ENCODE results near the gene SUSD6. TPM values are rescaled to one million over a fixed set of nuclear protein-coding genes. Genes with fewer than 3 reads are reported as not detected.

Gene SUSD6
- total and polyA plus RNA-seq, 9 of the 15 experiments (the other 6 are each of a cell fraction or from before 2014, with no cell fraction given), result 2.9 to 20.7 (median 5.6) TPM

GRCh38 chr14:69711065-69711464 is 99.7 kb downstream of the SUSD6 start:
- no peak overlapping the region for H2AFZ ChIP-seq (ENCODE audit: low read depth, low read length)
- H3K9me3 ChIP-seq (replicated peaks; ENCODE audit: control insufficient read depth, insufficient read depth, low read depth, low read length), result no peaks in the 10 kb centered on the region
- no peaks in the 10 kb centered on the region for H3K27me3 ChIP-seq (ENCODE audit: control insufficient read depth in 2 of 2, insufficient read depth in 2 of 2, low read length in 2 of 2)
- no peak overlapping the region for H3K4me3 ChIP-seq
- POLR2A ChIA-PET, result interaction anchor here (0.6 to 1.4 kb wide), 3 partner anchors 56 to 171 kb away, joined by 3 to 4 read pairs (median 3); no protein-coding TSS in a partner anchor
- peaks cover 73% of the 10 kb centered on the region for H3K36me3 ChIP-seq (ENCODE audit: control insufficient read depth, insufficient read depth, low read length)
- no TSS peak for BruUV-seq (replicated peaks)
- WGBS (ENCODE audit: insufficient coverage, low coverage, missing lambda C conversion rate), result 91% methylated on average over 3 of the region's 4 CpGs
- H3K27ac ChIP-seq (ENCODE audit: extremely low read depth, low read depth, low read length), result no peak overlapping the region
- H3K79me2 ChIP-seq (ENCODE audit: control insufficient read depth, insufficient read depth, low read length), result no peaks in the 10 kb centered on the region
- no peaks in the 10 kb centered on the region for H3K9me1 ChIP-seq (ENCODE audit: control insufficient read depth, insufficient read depth, low read length)
- FAIRE-seq (no peak), DNase-seq (ENCODE audit: extremely low read depth in 1 of 4, low spot score in 3 of 4) (no peak), ATAC-seq (no peak)
- in situ Hi-C loops (cut with MboI) (no loop called here), intact Hi-C loops (cut with micrococcal nuclease) (no loop called here)
- no peak overlapping the region for H3K4me2 ChIP-seq (ENCODE audit: insufficient read depth, low read length)
- H3K9ac ChIP-seq (ENCODE audit: insufficient read depth in 1 of 2, low read depth in 2 of 2, low read length in 2 of 2), result peak overlapping the region in 1 of 2 experiments; percentile 68; a peak in 2 of 4 replicates
- no peaks in the 10 kb centered on the region for H4K20me1 ChIP-seq (replicated peaks; ENCODE audit: control insufficient read depth, insufficient read depth, low read length)
- TF ChIP-seq NONO (IDR thresholded peaks at IDR 0.05; ENCODE audit: low read depth in 2 of 2, low read length in 1 of 2), result no peak
- TF ChIP-seq EZH2 (IDR thresholded peaks at IDR 0.05; ENCODE audit: borderline replicate concordance, low read depth, low read length), result no peak
- no peak for TF ChIP-seq BRD9 (IDR thresholded peaks at IDR 0.05; ENCODE audit: low read depth, partially characterized antibody)
- TF ChIP-seq SLC30A9 (CRISPR knock-in tag; IDR thresholded peaks at IDR 0.05), result no peak
- no peak for TF ChIP-seq NR2F6 (CRISPR knock-in tag; IDR thresholded peaks at IDR 0.05)
- TF ChIP-seq TFE3 (CRISPR knock-in tag; IDR thresholded peaks at IDR 0.05), result no peak
- no peak for TF ChIP-seq TCF3 (CRISPR knock-in tag; IDR thresholded peaks at IDR 0.05)
- TF ChIP-seq ZNF551 (CRISPR knock-in tag; IDR thresholded peaks at IDR 0.05), result no peak
- no peak for TF ChIP-seq VEZF1 (CRISPR knock-in tag; IDR thresholded peaks at IDR 0.05)
- CTCF ChIA-PET (ENCODE audit: low intra/inter-chr PET ratio), result no interaction called here
- H3K4me1 ChIP-seq (replicated peaks in 1 of 2; ENCODE audit: control insufficient read depth in 2 of 2, insufficient read depth in 2 of 2, low read length in 2 of 2), result peaks cover 0 to 3% of the 10 kb centered on the region in 2 experiments; a peak in 3 of 5 replicates
